ENCODE measurements around the gene SON.

- TF ChIP-seq CTCF (IDR thresholded peaks at IDR 0.05) (no peak), POLR2A (IDR thresholded peaks at IDR 0.05) (no peak), POLR2AphosphoS5 (IDR thresholded peaks at IDR 0.05) (no peak)
These were observed 25.1 kb downstream of the SON start for GRCh38 chr21:33567914-33568313.
